22Rv1 (cell line): ENCODE data around the gene COX5A.

Experiments
- H3K27ac ChIP-seq: fragments of 450-650 bp; 2 replicates; pipeline ENCODE4 v1.5.1; 2017
- CTCF ChIP-seq: fragments of 450-650 bp; IDR thresholded peaks from 2 replicates; pipeline ENCODE4 v1.5.1; 2017; ENCODE audit warnings: mild to moderate bottlenecking
- ZFX ChIP-seq: fragments of 450-650 bp; IDR thresholded peaks from 2 replicates; pipeline ENCODE4 v1.6.1; 2017; ENCODE audit warnings: antibody characterized with exemption, borderline replicate concordance

The COX5A gene

GRCh38 chr15:74967670-74968069 is 29.8 kb upstream of the COX5A start:
- no peak for TF ChIP-seq ZFX
- no peak for TF ChIP-seq CTCF
- no peak overlapping the region for H3K27ac ChIP-seq

- no peak for TF ChIP-seq ZFX
- no peak for TF ChIP-seq CTCF
- no peak overlapping the region for H3K27ac ChIP-seq
Observed at GRCh38 chr15:74964794-74965193, 26.9 kb upstream of the COX5A start.

GRCh38 chr15:74963213-74963612 is 25.3 kb upstream of the COX5A start:
- no peak for TF ChIP-seq ZFX
- TF ChIP-seq CTCF, result no peak
- H3K27ac ChIP-seq, result no peak overlapping the region

GRCh38 chr15:74962671-74963070 is 24.8 kb upstream of the COX5A start:
- H3K27ac ChIP-seq, result no peak overlapping the region
- TF ChIP-seq CTCF (no peak), ZFX (no peak)

- no peak overlapping the region for H3K27ac ChIP-seq
- TF ChIP-seq CTCF (no peak), ZFX (no peak)
Observed at GRCh38 chr15:74962219-74962618, 24.3 kb upstream of the COX5A start.

- no peak overlapping the region for H3K27ac ChIP-seq
- TF ChIP-seq CTCF (no peak), ZFX (no peak)
Observed at GRCh38 chr15:74961616-74962015, 23.7 kb upstream of the COX5A start.

- no peak overlapping the region for H3K27ac ChIP-seq
- TF ChIP-seq ZFX, result no peak
- no peak for TF ChIP-seq CTCF
Observed at GRCh38 chr15:74960995-74961588, 23.2 kb upstream of the COX5A start.
